Measurements from ENCODE around the gene STT3A.
"Not testable (repeated sequence)": the region's sequence is repeated elsewhere in the genome, so short reads cannot be mapped to it uniquely, and the experiment has no call there.

Gene STT3A

GRCh38 chr11:125592305-125593113, at the start of gene STT3A:
TSS of gene STT3A (plus strand) at chr11:125592852. CDS start at chr11:125595916, 3,064 bp downstream.
- DNase-seq: peak; percentile 95 to 98

- DNase-seq: no peak
Measured at GRCh38 chr11:125550780-125551179, 41.9 kb upstream of the STT3A start.

GRCh38 chr11:125551835-125552342, 40.8 kb upstream of the STT3A start:
- no peak for DNase-seq

- no peak for DNase-seq
Measured at GRCh38 chr11:125552927-125553326, 39.7 kb upstream of the STT3A start.

GRCh38 chr11:125553357-125553756, 39.3 kb upstream of the STT3A start:
- no peak for DNase-seq

GRCh38 chr11:125554038-125554437, 38.6 kb upstream of the STT3A start:
- no peak for DNase-seq

- DNase-seq: no peak
Measured at GRCh38 chr11:125559888-125560287, 32.8 kb upstream of the STT3A start.

GRCh38 chr11:125561924-125562323, 30.7 kb upstream of the STT3A start:
- DNase-seq: no peak

- DNase-seq: no peak
Measured at GRCh38 chr11:125562430-125562829, 30.2 kb upstream of the STT3A start.

- no peak for DNase-seq
Measured at GRCh38 chr11:125564357-125564756, 28.3 kb upstream of the STT3A start.

GRCh38 chr11:125566235-125566634, 26.4 kb upstream of the STT3A start:
- no peak for DNase-seq

GRCh38 chr11:125568970-125569914, 23.4 kb upstream of the STT3A start, which contains the start of gene EI24:
TSS of gene EI24 (plus strand) at chr11:125569477. CDS start at chr11:125572528, 3,051 bp downstream.
- peak; percentile 91 to 93 for DNase-seq

- peak in 1 of 2 donors; percentile 21 for DNase-seq
Measured at GRCh38 chr11:125569915-125570621, 22.6 kb upstream of the STT3A start.

- no peak for DNase-seq
Measured at GRCh38 chr11:125570952-125571351, 21.7 kb upstream of the STT3A start.

- no peak for DNase-seq
Measured at GRCh38 chr11:125572916-125573315, 19.7 kb upstream of the STT3A start.

- DNase-seq: not testable (repeated sequence)
Measured at GRCh38 chr11:125577181-125577580, 15.5 kb upstream of the STT3A start.

- no peak for DNase-seq
Measured at GRCh38 chr11:125578783-125579182, 13.9 kb upstream of the STT3A start.

GRCh38 chr11:125579811-125580210, 12.8 kb upstream of the STT3A start:
- no peak for DNase-seq

- no peak for DNase-seq
Measured at GRCh38 chr11:125583496-125583895, 9.2 kb upstream of the STT3A start.

GRCh38 chr11:125585487-125585886, 7.2 kb upstream of the STT3A start:
- no peak for DNase-seq

GRCh38 chr11:125586623-125587022, 6.0 kb upstream of the STT3A start:
- DNase-seq: no peak

GRCh38 chr11:125587480-125587879, 5.2 kb upstream of the STT3A start:
- no peak for DNase-seq

- DNase-seq: no peak
Measured at GRCh38 chr11:125588505-125588904, 4.1 kb upstream of the STT3A start.

Measured in stimulated activated CD4-positive, alpha-beta T cell treated with anti-CD3 and anti-CD28 coated beads, Interleukin-2, amount 100 ng/mL, for 24 hours (primary cell).